Measurements from ENCODE around the gene SORCS2.

GRCh38 chr4:7384929-7385890, 192.9 kb downstream of the SORCS2 start:
- TF ChIP-seq EZH2phosphoT487 (IDR thresholded peaks at IDR 0.05; ENCODE audit: insufficient read depth, low read depth) (no peak), EZH2 (IDR thresholded peaks at IDR 0.05; ENCODE audit: insufficient read depth, poor library complexity, severe bottlenecking) (no peak)

Data from GM23248 (cell line).